GM18526 (cell line): ENCODE results near the gene PRUNE2.

Experiments used
- POLR2A ChIP-seq: IDR thresholded peaks from 3 replicates; pipeline ENCODE4 v1.6.1; 2011; ENCODE audit not compliant: insufficient read length; ENCODE audit errors: extremely low read depth

The PRUNE2 gene

DNA sequence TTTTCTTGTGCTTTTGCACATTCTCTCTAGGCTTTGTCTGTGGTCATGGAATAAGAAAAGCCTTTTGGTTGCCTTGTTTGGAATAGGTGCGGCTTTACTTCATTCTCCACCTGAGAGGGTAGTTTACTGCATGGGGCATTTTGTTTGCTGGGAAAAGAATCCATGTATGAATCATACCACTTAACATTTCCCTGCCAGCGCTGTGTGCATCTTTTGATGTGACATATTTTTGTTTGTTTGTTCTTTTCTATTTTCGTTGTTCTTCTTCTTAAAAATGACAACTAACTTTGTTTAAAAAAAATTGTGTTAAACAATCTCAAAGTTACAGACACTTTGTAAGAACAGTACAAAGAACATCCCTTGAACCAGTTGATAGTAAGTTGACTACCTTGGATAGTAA, 333.8 kb downstream of the PRUNE2 start:
- no peak for TF ChIP-seq POLR2A

DNA sequence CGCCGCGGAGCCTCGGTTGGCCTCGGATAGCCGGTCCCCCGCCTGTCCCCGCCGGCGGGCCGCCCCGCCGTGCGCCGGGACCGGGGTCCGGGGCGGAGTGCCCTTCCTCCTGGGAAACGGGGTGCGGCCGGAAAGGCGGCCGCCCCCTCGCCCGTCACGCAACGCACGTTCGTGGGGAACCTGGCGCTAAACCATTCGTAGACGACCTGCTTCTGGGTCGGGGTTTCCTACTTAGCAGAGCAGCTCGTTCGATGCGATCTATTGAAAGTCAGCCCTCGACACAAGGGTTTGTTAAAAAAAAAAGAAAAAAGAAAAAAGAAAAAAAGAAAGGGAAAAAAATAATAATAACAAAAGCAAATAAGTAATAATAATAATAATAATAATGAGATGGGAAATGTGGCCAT, 334.2 kb downstream of the PRUNE2 start:
- TF ChIP-seq POLR2A: no peak

DNA sequence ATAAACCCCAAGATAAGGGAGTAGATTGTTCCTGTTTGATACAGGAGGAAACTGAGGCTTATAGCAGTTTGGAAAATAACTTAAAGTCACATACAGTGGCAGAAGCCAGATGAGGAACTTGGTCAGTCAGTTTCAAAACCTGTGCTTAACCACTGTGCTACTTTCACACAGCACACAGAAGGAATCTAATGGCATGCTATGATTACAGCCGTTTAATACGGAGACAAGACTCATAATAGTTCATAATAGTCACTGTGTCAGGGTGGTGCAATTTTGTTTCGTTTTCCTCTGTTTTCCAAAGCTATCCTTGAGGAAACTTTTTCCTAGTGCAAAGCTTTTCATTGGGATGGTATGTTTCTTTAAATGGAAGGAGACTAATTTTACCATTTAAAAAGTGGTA, 334.6 kb downstream of the PRUNE2 start:
- TF ChIP-seq POLR2A: no peak

GRCh38 chr9:76570826-76571225, 335.1 kb downstream of the PRUNE2 start:
- no peak for TF ChIP-seq POLR2A

DNA sequence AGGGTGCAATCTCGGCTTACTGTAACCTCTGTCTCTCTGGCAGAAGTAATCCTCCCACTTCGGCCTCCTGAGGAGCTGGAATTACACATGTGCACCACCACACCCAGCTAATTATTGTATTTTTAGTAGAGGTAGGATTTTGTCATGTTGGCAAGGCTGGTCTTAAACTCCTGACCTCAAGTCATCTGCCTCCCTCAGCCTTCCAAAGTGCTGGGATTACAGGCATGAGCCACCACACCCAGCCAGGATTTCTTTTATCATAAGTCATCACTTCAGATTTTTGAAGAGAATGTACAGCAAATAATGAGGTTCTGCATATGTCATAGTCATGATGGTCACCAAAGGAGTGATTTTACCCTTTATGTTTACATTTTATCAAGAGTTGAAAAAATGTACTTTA, 338.8 kb downstream of the PRUNE2 start:
- no peak for TF ChIP-seq POLR2A

DNA sequence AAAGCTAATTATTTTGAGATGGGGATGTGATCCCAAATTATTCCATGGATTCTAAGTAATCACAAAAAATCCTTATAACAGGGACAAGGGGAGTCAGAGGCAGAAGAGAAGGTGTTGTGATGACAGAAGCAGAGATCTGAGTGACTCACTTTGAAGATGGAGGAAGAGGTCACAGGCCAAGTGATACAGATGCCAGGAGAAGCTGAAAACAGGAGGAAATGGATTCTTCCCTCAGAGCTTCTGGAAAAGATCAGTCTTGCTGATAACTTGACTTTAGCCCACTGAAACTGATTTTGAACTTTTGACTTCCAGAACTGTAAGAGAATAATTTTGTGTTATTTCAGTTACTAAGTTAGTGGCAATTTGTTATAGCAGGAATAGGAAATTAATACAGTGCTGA, 341.6 kb downstream of the PRUNE2 start:
- TF ChIP-seq POLR2A: no peak

DNA sequence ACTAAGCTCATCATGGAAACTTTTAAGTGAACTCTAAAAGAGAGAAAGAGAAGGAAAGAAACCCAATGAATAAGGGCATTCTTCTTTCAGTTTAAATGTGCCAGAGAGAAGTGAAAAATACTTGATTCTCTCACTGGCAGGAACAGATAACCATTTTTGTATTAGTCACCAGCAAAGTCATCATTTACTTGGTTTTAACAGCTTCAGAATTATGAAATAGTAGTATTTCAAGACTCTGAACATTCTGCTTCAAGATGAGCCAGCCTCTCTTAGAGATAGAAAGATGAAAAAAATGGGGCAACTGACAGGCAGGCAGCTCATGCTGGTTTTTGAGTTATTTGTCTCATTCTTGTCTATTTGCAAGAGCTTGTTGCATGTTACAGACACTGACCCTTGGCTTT, 343.4 kb downstream of the PRUNE2 start:
- no peak for TF ChIP-seq POLR2A

GRCh38 chr9:76561900-76562299, 344.0 kb downstream of the PRUNE2 start:
- TF ChIP-seq POLR2A: no peak
